Skin epidermis (tissue), 12 donors: ENCODE data around the gene NET1.

Source experiments
- H3K27ac ChIP-seq, 21 experiments: fragments of 200-600 bp; sonication (generic) in 11 of 21; one replicate each; pipeline ENCODE4 v1.5.0; 2020; ENCODE audit warnings: mild to moderate bottlenecking in 3 of 21, inconsistent platforms in 2 of 21, moderate library complexity in 2 of 21
- H3K4me3 ChIP-seq, 7 experiments: fragments of 200-600 bp; sonication (generic) in 2 of 7; one replicate each; pipeline ENCODE4 v1.5.0; 2020; ENCODE audit warnings: inconsistent platforms in 2 of 7, mild to moderate bottlenecking in 2 of 7, moderate library complexity in 1 of 7

NET1 gene

GRCh38 chr10:5507649-5508131, 95.3 kb downstream of the NET1 start:
- peak overlapping the region in 15 of 21 experiments; percentile 0 to 76 (median 54) for H3K27ac ChIP-seq
- H3K4me3 ChIP-seq: no peak overlapping the region

DNA sequence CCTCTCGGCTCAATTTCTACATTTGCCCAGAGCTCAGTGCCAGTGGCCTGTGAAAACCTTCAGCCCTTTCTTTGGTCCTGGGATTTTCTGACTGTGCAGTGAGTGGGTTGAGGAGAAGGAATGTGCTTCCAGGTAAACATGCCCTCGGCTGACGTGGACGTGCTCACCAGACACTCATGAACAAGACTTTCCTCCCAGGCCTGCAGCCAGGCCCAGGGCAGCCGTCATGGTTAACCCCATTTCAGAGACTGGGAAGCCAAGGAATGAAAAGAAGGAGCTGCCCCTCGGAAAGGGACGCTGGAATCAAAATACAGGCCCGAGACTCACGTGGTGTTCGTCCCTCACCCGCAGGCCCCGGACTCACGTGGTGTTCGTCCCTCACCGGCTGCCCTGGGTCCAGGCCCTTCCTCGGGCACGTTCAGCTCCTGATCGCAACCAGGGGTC, 95.8 kb downstream of the NET1 start:
- Histone ChIP-seq H3K4me3 (no peak overlapping the region), H3K27ac (peak overlapping the region in 11 of 21 experiments; percentile 0 to 76 (median 64))
